A549 (cell line): Measurements from ENCODE around the gene RABL3.

Experiments
- BHLHE40 ChIP-seq: IDR thresholded peaks from 2 replicates; pipeline ENCODE4 v1.6.1; 2012; ENCODE audit warnings: low read depth, low read length, inconsistent platforms
- CBX2 ChIP-seq: fragments of 200-600 bp; sonication (generic); IDR thresholded peaks from 2 replicates; pipeline ENCODE4 v1.6.1; 2016; ENCODE audit warnings: low read depth, mild to moderate bottlenecking, borderline replicate concordance
- CHD4 ChIP-seq: fragments of 200-600 bp; sonication (generic); IDR thresholded peaks from 2 replicates; pipeline ENCODE4 v1.6.1; 2016; ENCODE audit warnings: antibody characterized with exemption, mild to moderate bottlenecking, borderline replicate concordance
- EHF ChIP-seq: fragments of 250-450 bp; sonication (Bioruptor Pico); IDR thresholded peaks from 2 replicates; pipeline ENCODE4 v1.5.0; 2020; ENCODE audit warnings: mild to moderate bottlenecking
- EP300 ChIP-seq, 2 experiments: fragments of >200 bp; sonication (Bioruptor Twin); formaldehyde crosslinking; IDR thresholded peaks; 2 replicates in 1 of 2; 3 replicates in 1 of 2; pipeline ENCODE4 v1.6.1; 2016 to 2017
- HDAC2 ChIP-seq: fragments of 200-600 bp; sonication (generic); IDR thresholded peaks from 2 replicates; pipeline ENCODE4 v1.6.1; 2016
- JUN ChIP-seq, 2 experiments: fragments of >200 bp; sonication (Bioruptor Twin); formaldehyde crosslinking; IDR thresholded peaks; 2 replicates in 1 of 2; 3 replicates in 1 of 2; pipeline ENCODE4 v1.6.1; 2016 to 2017
- NPAS2 ChIP-seq: fragments of 250-450 bp; sonication (Bioruptor Pico); IDR thresholded peaks from 2 replicates; pipeline ENCODE4 v1.8.0; 2022; ENCODE audit warnings: mild to moderate bottlenecking, moderate library complexity, borderline replicate concordance
- POLR2A ChIP-seq: IDR thresholded peaks from 2 replicates; pipeline ENCODE4 v1.6.1; 2012; ENCODE audit warnings: mild to moderate bottlenecking, low read length
- POLR2AphosphoS2 ChIP-seq: conservative IDR thresholded peaks from 2 replicates; pipeline ENCODE4 v1.6.1; 2012; ENCODE audit warnings: low read length, improper control_type of control experiment, inconsistent platforms
- RAD21 ChIP-seq, 2 experiments: fragments of >200 bp in 1 of 2; sonication (Bioruptor Twin) in 1 of 2; formaldehyde crosslinking in 1 of 2; IDR thresholded peaks in 1 of 2; conservative IDR thresholded peaks in 1 of 2; 2 replicates in 1 of 2; 3 replicates in 1 of 2; pipeline ENCODE4 v1.6.1; 2012 to 2018; ENCODE audit warnings: inconsistent platforms in 1 of 2
- TF ChIP-seq, protein P1 (sequence below): fragments of >200 bp; sonication (Bioruptor Twin); formaldehyde crosslinking; IDR thresholded peaks from 3 replicates; pipeline ENCODE4 v1.5.1; 2016
- TF ChIP-seq, protein P2 (sequence below): IDR thresholded peaks from 2 replicates; pipeline ENCODE4 v1.6.1; 2012
- TF ChIP-seq, protein P3 (sequence below): fragments of 200-600 bp; sonication (generic); IDR thresholded peaks from 2 replicates; pipeline ENCODE4 v1.6.1; 2016; ENCODE audit warnings: antibody characterized with exemption, mild to moderate bottlenecking, moderate library complexity

DNA sequence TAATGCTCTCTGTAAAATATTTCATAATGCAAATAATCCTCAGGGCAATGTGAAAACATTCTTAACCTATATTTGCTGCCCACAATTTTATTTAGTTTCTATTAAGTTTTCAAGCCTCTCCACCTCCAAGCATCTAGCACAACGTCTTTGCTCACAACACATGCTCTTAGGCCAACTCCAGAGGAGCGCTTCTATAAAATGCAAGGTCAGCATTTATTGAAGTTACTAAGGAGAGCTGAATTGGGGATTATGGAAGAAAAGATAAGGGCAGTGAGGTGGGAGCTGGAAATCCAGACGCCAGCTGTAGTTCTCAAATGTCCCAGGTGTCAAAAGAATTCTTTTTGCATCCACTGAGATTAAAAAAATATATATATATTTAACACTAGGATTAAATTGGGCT is 996 bp downstream of the RABL3 start:
- TF ChIP-seq, protein P1, sequence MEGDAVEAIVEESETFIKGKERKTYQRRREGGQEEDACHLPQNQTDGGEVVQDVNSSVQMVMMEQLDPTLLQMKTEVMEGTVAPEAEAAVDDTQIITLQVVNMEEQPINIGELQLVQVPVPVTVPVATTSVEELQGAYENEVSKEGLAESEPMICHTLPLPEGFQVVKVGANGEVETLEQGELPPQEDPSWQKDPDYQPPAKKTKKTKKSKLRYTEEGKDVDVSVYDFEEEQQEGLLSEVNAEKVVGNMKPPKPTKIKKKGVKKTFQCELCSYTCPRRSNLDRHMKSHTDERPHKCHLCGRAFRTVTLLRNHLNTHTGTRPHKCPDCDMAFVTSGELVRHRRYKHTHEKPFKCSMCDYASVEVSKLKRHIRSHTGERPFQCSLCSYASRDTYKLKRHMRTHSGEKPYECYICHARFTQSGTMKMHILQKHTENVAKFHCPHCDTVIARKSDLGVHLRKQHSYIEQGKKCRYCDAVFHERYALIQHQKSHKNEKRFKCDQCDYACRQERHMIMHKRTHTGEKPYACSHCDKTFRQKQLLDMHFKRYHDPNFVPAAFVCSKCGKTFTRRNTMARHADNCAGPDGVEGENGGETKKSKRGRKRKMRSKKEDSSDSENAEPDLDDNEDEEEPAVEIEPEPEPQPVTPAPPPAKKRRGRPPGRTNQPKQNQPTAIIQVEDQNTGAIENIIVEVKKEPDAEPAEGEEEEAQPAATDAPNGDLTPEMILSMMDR = no peak
- TF ChIP-seq EP300 (IDR thresholded peaks at IDR 0.05) (no peak), CHD4 (no peak), POLR2A (no peak), BHLHE40 (no peak), POLR2AphosphoS2 (no peak), RAD21 (conservative IDR thresholded peaks at IDR 0.05 in 1 of 2, IDR thresholded peaks at IDR 0.05 in 1 of 2) (no peak), NPAS2 (CRISPR knock-in tag) (no peak), HDAC2 (no peak), JUN (IDR thresholded peaks at IDR 0.05) (no peak; a peak in 1 of 5 replicates), EHF (CRISPR knock-in tag) (no peak), CBX2 (no peak)
- TF ChIP-seq, protein P2, sequence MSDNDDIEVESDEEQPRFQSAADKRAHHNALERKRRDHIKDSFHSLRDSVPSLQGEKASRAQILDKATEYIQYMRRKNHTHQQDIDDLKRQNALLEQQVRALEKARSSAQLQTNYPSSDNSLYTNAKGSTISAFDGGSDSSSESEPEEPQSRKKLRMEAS = no peak
- TF ChIP-seq, protein P3, sequence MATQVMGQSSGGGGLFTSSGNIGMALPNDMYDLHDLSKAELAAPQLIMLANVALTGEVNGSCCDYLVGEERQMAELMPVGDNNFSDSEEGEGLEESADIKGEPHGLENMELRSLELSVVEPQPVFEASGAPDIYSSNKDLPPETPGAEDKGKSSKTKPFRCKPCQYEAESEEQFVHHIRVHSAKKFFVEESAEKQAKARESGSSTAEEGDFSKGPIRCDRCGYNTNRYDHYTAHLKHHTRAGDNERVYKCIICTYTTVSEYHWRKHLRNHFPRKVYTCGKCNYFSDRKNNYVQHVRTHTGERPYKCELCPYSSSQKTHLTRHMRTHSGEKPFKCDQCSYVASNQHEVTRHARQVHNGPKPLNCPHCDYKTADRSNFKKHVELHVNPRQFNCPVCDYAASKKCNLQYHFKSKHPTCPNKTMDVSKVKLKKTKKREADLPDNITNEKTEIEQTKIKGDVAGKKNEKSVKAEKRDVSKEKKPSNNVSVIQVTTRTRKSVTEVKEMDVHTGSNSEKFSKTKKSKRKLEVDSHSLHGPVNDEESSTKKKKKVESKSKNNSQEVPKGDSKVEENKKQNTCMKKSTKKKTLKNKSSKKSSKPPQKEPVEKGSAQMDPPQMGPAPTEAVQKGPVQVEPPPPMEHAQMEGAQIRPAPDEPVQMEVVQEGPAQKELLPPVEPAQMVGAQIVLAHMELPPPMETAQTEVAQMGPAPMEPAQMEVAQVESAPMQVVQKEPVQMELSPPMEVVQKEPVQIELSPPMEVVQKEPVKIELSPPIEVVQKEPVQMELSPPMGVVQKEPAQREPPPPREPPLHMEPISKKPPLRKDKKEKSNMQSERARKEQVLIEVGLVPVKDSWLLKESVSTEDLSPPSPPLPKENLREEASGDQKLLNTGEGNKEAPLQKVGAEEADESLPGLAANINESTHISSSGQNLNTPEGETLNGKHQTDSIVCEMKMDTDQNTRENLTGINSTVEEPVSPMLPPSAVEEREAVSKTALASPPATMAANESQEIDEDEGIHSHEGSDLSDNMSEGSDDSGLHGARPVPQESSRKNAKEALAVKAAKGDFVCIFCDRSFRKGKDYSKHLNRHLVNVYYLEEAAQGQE = no peak
